Activated T-helper 1 cell treated with Interleukin-2 at 50 U/mL for 16 hours (primary cell): Measurements from ENCODE around the gene ICOS.
"Not testable (repeated sequence)": the region's sequence is repeated elsewhere in the genome, so short reads cannot be mapped to it uniquely, and the experiment has no call there.

Experiments used
- DNase-seq: peaks from one replicate; pipeline ENCODE4 v3.0.0-alpha.2; 2020; ENCODE audit warnings: low read depth

ICOS gene

DNA sequence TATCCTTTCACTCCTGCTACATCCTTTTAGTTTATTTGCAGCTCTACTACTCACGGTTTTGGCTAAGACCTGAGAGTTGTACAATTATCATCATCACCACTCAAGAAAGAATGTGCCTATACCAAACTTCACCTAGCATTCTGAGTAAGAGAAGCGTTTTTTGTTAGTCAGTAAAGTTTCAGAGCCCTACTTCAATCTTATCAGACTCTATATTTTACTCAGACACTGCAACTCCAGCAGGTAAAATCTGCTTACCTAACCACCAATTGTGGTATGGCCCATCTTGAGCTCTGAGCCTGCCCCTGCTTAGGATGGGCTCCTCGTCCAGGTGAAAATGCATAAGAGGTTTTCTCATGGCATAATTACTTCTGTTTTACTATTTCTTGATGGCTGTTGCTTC is 37.1 kb downstream of the ICOS start:
- no peak for DNase-seq

- no peak for DNase-seq
Observed at GRCh38 chr2:203975912-203976311, 39.3 kb downstream of the ICOS start.

DNA sequence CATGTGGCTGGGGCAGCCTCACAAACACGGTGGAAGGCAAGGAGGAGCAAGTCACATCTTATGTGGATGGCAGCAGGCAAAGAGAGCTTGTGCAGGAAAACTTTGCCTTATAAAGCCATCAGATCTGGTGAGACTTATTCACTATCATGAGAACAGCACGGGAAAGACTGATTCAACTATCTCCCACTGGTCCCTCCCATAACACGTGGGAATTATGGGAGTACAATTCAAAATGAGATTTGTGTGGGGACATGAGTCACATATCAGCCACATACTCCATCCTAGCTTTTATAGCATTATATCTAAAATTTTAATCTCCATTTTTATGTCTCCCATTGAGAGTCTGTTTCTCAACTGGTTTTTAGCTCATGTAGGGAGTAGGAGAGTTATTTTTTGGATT is 45.7 kb downstream of the ICOS start:
- DNase-seq, result no peak

GRCh38 chr2:203983064-203983715 is 46.6 kb downstream of the ICOS start:
- DNase-seq, result no peak

DNA sequence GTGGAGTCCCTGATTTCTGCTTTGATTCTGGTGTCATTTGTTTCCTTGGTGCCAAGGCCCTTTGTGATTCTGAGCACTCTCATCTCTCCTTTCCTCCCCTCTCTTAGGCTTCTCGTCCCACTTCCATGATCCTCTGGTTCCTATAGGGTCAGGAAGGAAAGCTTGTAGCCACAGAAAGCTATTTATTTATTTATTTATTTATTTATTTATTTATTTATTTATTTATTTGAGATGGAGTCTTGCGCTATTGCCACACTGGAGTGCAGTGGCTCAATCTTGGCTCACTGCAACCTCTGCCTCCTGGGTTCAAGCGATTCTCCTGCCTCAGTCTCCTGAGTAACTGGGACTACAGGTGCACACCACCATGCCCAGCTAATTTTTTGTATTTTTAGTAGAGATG is 49.4 kb downstream of the ICOS start:
- not testable (repeated sequence) for DNase-seq

- no peak for DNase-seq
Observed at GRCh38 chr2:203987959-203988358, 51.4 kb downstream of the ICOS start.

GRCh38 chr2:203988500-203989260 is 52.1 kb downstream of the ICOS start:
- DNase-seq, result no peak

GRCh38 chr2:203989521-203989920 is 53.0 kb downstream of the ICOS start:
- no peak for DNase-seq

DNA sequence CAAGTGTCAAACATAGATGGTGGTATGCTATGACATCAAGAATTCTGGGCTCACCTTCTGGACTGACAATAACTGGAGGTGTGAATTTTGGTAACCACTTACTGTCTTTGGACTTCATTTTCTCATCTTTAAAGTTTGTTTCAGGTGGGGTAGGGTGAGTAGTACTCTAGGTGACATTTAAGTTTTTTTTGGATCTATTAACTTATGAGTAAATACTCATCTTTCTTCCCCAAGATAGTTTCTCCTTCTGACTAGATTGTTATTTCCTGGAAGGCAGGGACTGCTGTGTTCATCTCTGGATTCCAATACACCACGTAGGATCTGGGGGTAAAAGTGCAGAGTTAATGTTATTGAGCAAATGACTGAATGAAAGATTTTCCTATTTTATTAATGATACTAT is 55.9 kb downstream of the ICOS start:
- no peak for DNase-seq

DNA sequence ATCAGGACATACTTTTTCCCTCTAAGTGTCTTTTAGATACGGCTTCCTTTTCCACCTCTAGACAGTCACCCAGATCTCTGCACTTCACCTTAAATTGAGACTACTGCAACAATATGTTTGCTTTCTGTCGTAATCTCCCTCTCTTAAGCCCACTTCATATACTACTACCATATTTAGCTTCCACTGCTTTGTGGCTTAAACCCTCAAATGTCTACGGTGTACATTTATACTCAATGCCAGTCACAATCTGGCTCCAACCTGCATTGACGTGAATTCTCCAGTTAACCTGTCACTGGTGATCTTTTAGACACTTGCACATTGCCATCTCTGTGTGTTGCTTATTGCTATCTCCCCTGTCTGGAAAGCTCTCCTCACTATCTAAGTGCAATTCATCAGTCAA is 56.4 kb downstream of the ICOS start:
- no peak for DNase-seq

DNA sequence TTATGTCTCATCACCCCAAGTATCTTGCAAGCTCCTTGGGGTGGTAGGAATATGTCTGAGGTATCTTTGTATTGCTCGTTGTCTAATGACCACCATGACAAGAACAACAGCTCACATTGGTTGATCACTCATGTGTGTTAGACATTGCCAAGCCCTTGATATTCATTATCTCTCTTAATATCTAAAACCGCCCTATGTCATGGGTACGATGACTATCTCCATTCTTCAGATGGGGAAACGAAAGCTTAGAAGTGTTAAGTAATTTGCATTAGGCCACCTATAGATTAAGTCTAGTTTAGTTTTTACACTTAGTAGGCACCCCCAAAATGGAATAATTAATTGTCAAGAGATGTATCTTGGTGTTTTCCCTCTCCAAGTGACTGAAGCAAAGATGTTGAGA is 57.0 kb downstream of the ICOS start:
- DNase-seq, result no peak

DNA sequence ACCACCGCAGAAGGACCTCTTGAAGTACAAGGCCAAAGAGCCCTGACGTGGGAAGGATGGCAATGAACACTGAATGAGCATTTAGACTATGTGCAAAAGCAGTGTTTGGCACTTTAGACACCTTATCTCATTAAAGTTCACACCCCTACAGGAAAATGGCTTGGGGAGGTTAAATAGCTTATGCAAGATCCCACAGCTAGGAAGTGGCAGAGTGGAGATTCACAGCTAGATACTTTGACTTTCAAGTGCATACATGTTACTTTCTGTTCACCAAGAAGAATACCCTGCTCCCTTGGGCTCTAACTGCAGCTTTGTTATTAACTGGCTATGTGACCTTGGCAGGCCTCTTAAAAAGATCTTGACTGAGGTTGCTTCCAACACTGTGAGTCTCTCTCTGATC is 58.2 kb downstream of the ICOS start:
- DNase-seq, result no peak

DNA sequence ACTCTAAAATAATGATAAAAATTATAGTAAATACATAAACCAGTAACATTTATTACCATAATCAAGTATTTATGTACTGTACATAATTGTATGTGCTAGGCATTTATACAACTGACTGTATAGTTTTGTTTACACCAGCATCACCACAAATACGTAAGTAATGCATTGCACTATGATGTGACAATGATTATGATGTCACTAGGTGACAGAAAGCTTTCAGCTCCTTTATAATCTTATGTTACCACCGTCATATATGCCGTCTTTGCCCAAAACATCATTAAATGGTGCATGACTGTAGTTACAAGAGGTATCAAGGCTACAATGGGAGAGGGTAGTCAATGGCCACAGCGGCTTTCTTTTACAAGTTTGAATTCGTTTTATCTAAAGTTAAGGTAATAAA is 60.1 kb downstream of the ICOS start:
- no peak for DNase-seq

DNA sequence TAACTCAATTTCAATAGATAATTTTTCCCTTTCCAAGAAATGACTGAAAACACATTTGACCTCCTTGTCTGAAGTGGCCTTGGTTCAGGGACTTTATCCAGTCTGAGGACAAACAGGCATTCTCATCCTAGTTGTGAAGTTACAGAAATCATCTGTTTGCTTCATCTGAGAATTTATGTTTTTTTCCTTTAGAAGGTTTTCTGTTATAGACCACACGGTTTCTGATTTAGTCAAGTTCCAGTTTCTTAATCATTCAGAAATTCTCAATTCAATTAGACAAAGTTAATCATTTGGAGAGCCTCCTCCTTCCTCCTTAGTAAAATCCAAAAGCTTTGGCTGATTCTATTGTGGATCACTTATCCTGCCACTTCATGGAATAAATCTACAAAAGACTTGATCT is 60.9 kb downstream of the ICOS start:
- no peak for DNase-seq

DNA sequence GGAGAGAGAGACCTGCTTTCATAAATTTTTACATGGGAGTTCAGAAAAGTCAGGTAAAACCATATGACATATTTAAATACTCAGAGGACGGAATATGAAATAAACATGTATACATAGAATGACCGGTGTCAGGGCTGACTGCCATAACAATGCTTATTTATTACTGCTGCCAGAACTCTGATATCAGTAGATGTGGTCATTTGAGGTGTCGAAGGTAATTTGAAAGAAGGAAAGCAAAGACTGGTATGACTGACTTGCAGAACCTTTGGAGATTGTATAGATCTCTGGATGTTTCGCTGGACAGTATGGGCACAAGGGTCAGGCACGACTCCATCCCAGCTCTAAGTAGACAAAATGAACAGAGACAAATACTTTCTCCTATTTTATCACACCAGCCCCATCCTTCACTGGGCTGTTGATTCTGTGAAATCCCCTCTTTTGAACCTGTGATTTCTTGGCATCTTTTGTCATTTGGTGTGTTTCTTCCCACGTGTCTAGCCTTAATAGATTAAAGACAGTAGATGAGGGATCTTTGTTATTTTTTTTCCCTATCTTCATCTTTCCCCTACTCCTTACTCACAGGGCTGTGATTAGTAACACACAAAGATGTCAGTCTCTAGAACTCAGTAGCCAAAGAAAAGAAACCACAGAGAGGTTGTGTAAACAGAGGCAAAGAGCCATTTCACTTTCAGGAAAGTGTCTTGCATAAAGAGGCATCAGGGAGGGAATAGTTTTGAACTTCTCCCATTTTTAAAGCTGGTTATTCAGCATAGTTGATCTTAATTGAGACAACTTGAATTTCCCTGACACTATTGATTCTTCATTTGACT is 61.6 kb downstream of the ICOS start:
- DNase-seq, result no peak

DNA sequence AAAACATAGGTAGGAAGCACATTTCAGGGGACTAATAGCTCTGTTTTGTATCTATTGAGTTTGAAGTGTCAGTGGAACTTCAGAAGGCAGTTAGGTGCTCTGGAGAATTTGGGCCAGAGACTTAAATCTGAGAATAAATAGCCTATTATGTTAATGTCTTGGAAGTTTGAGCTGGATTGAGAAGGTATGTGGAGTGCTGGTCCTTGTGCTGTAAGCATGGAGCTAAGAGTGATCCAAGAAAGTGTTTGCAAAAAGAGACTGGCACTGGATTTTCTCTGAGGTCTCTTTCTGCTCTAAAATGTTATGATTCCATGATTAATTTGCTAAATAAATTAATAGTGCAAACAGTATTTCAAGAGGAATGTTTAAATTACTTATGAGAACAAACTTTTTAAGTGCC is 63.3 kb downstream of the ICOS start:
- DNase-seq, result no peak

- DNase-seq, result no peak
Observed at GRCh38 chr2:204000446-204000845, 63.9 kb downstream of the ICOS start.

GRCh38 chr2:204003276-204003990 is 66.9 kb downstream of the ICOS start:
- DNase-seq, result no peak

DNA sequence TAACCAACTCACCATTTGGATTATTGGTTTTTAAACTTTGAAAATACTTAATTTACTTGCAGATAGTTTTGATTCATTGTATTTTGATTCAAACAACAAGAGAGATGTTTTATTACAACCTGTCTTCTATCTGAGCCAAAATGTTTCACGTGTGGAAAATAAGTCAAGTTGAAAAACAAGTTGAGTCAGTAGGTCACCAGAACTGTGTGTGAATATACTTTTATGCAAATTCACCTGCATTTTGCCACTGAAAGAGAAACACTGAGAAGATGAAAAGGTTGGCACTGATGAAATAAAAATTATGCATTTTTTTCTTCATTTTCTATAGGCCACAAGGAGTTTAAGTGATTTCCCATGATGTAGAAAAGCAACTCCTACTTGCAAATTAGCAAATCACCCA is 68.3 kb downstream of the ICOS start:
- DNase-seq, result no peak

DNA sequence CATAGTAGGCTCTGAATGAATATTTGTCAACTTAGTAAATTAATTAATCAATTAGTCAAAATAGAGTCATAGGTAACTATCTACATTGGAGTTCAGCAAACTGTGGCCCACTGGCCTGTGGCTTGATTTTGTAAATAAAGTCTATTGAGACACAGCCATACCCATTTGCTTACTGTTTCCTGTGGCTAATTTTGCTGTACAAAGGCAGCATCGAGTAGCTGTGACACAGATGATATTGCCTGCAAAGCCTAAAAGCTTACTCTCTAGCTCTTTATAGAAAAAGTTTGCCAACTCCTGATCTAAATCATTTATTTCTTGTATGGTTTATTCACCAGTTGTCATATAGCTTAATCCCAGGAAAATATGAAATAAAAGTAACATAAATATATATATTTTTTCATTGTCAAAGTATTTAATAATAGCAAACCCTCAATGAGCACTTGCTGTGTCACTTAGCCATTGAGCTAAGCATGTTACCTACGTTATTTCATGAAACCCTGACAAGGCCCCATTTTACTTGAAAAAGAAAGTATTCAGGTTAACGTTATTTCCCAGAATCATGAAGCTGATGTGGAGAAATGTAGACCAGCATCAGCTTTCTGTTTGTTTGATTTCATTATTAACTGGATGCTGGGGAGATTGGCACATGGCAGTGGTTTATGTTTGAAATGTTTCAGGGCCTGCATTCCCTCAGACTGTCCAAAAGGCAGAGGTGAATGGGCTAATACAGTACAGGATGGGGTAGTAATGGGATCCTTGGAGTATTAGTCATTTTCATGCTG is 69.6 kb downstream of the ICOS start:
- no peak for DNase-seq

DNA sequence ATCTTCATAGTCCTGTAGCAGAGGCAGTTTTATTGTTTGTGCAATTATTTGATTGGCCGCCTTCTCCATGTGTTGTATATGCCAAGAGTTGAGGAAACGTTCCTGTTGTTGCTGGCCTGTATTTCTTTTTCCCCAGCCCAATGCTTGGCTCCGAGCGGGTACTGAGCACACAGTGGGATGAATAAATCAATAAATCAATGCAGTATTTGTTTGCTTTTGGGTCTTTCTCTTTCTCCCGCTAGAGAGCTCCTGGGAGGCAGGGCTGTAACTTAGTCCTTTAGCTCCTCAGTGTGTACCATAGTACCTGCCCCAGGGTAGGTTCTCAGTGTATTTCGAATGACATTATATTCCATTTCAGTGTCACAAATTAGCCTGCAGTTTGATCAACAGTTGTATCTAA is 71.8 kb downstream of the ICOS start:
- no peak for DNase-seq
